ENCODE data around the gene ZNF280D. TPM values are rescaled to one million over a fixed set of nuclear protein-coding genes. Genes with fewer than 3 reads are reported as not detected.
A peak's percentile ranks its signal among the peaks of the same experiment; 100 is the strongest.

ZNF280D gene
- total and polyA plus RNA-seq, 2 donors: 72.9 to 73.9 TPM

GRCh38 chr15:56699743-56700142, 33.6 kb downstream of the ZNF280D start:
- Histone ChIP-seq H3K27ac (ENCODE audit: low read depth in 1 of 2, low read length in 1 of 2) (no peak overlapping the region), H3K4me1 (ENCODE audit: control insufficient read depth in 2 of 2, insufficient read depth in 2 of 2, low read length in 2 of 2) (no peaks in the 10 kb centered on the region), H3K9me3 (ENCODE audit: control insufficient read depth in 2 of 2, insufficient read depth in 1 of 2, low read length in 1 of 2) (no peaks in the 10 kb centered on the region), H3K27me3 (ENCODE audit: control insufficient read depth in 2 of 2, insufficient read depth in 1 of 2, low read length in 1 of 2) (no peaks in the 10 kb centered on the region), H3K4me3 (ENCODE audit: low read length in 2 of 2) (no peak overlapping the region), H3K36me3 (ENCODE audit: control insufficient read depth in 2 of 2, insufficient read depth in 2 of 2, low read length in 1 of 2) (peaks cover 11 to 71% of the 10 kb centered on the region in 2 donors)
- DNase-seq (ENCODE audit: low read depth in 6 of 9, low spot score in 9 of 9): no peak
- 90% methylated on average over 1 of the region's 1 CpG for WGBS

DNA sequence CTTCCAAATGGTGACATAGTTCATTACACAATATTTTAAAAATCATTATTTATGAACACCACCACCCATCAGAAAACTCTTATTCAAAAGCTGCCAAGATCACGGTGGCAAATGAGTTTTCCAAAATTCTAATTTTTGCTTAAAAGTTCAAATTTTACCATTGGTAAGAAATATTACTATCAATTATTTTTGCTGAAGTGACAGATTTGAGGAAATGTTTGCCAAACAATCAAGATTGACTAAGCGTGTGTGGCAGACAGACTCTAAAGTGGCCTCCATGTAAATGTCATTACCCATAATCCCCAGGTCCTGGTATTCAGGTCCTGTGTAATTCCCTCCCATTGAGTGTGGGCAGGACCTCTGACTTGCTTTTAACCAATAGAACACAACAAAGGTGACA, 35.0 kb downstream of the ZNF280D start:
- H3K36me3 ChIP-seq (ENCODE audit: control insufficient read depth in 2 of 2, insufficient read depth in 2 of 2, low read length in 1 of 2): peaks cover 8 to 63% of the 10 kb centered on the region in 2 donors
- H3K27me3 ChIP-seq (ENCODE audit: control insufficient read depth in 2 of 2, insufficient read depth in 1 of 2, low read length in 1 of 2): no peaks in the 10 kb centered on the region
- WGBS: over 99% methylated on average over 2 of the region's 2 CpGs
- no peaks in the 10 kb centered on the region for H3K9me3 ChIP-seq (ENCODE audit: control insufficient read depth in 2 of 2, insufficient read depth in 1 of 2, low read length in 1 of 2)
- DNase-seq (ENCODE audit: low read depth in 6 of 9, low spot score in 9 of 9): no peak
- H3K27ac ChIP-seq (ENCODE audit: low read depth in 1 of 2, low read length in 1 of 2): no peak overlapping the region
- H3K4me3 ChIP-seq (ENCODE audit: low read length in 2 of 2): no peak overlapping the region
- no peaks in the 10 kb centered on the region for H3K4me1 ChIP-seq (ENCODE audit: control insufficient read depth in 2 of 2, insufficient read depth in 2 of 2, low read length in 2 of 2)

DNA sequence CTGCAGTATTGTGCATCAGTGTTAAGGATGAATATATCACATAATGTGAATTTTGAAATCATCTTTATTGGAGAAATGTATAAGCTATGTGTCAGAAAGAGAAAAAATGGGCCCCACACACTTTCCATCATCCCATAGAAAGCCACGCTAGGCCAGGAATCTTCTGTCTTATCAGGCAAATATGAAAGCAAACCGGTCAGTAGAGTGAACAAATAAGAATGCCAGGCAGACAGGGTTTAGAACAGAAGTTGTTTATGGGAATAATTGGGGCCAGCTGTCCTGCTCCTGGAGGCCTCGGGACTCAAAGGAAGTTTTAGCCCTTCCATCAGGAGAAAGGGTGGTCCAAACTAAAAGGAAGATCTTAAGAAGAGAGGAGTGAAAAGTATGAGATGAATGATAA, 39.5 kb downstream of the ZNF280D start:
- 95% methylated on average over 3 of the region's 3 CpGs for WGBS
- no peaks in the 10 kb centered on the region for H3K4me1 ChIP-seq (ENCODE audit: control insufficient read depth in 2 of 2, insufficient read depth in 2 of 2, low read length in 2 of 2)

DNA sequence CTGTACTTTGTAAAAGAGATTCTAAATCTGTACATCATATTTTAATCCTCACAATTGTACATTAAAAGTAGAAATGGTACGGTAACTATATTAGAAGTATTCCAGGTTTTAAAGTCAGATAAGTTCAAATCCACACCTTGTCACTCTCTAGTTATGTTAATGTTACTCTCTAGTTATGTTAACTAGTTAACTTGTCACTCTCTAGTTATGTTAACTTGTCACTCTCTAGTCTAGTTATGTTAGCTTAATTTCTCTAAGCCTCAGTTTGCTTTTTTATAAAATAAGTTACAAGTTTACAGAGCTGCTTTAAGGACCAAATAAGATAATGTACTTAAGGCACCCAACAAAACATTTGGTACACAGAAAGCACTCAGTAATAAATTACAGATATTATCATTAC, 42.6 kb downstream of the ZNF280D start:
- Histone ChIP-seq H3K4me3 (ENCODE audit: low read length in 2 of 2) (no peak overlapping the region), H3K4me1 (ENCODE audit: control insufficient read depth in 2 of 2, insufficient read depth in 2 of 2, low read length in 2 of 2) (no peaks in the 10 kb centered on the region), H3K27ac (ENCODE audit: low read depth in 1 of 2, low read length in 1 of 2) (no peak overlapping the region), H3K9me3 (ENCODE audit: control insufficient read depth in 2 of 2, insufficient read depth in 1 of 2, low read length in 1 of 2) (no peaks in the 10 kb centered on the region), H3K27me3 (ENCODE audit: control insufficient read depth in 2 of 2, insufficient read depth in 1 of 2, low read length in 1 of 2) (no peaks in the 10 kb centered on the region), H3K36me3 (ENCODE audit: control insufficient read depth in 2 of 2, insufficient read depth in 2 of 2, low read length in 1 of 2) (peaks cover 0 to 22% of the 10 kb centered on the region in 2 donors)
- DNase-seq (ENCODE audit: low read depth in 6 of 9, low spot score in 9 of 9): no peak
- WGBS: 99% methylated on average over 1 of the region's 1 CpG

More for the DNA sequence above, 39.5 kb downstream of the ZNF280D start:
- no peaks in the 10 kb centered on the region for H3K9me3 ChIP-seq (ENCODE audit: control insufficient read depth in 2 of 2, insufficient read depth in 1 of 2, low read length in 1 of 2)
- H3K27ac ChIP-seq (ENCODE audit: low read depth in 1 of 2, low read length in 1 of 2): no peak overlapping the region
- H3K4me3 ChIP-seq (ENCODE audit: low read length in 2 of 2): no peak overlapping the region
- peaks cover 4 to 34% of the 10 kb centered on the region in 2 donors for H3K36me3 ChIP-seq (ENCODE audit: control insufficient read depth in 2 of 2, insufficient read depth in 2 of 2, low read length in 1 of 2)
- H3K27me3 ChIP-seq (ENCODE audit: control insufficient read depth in 2 of 2, insufficient read depth in 1 of 2, low read length in 1 of 2): no peaks in the 10 kb centered on the region
- DNase-seq (ENCODE audit: low read depth in 6 of 9, low spot score in 9 of 9): no peak

GRCh38 chr15:56683908-56684307, 49.4 kb downstream of the ZNF280D start:
- peak; percentile 56 to 91 (median 78) for DNase-seq (ENCODE audit: low read depth in 6 of 9, low spot score in 9 of 9)
- Histone ChIP-seq H3K4me1 (ENCODE audit: control insufficient read depth in 2 of 2, insufficient read depth in 2 of 2, low read length in 2 of 2) (peaks cover 6 to 17% of the 10 kb centered on the region in 2 donors), H3K27me3 (ENCODE audit: control insufficient read depth in 2 of 2, insufficient read depth in 1 of 2, low read length in 1 of 2) (no peaks in the 10 kb centered on the region), H3K27ac (ENCODE audit: low read depth in 1 of 2, low read length in 1 of 2) (peak overlapping the region; percentile 80 to 91), H3K36me3 (ENCODE audit: control insufficient read depth in 2 of 2, insufficient read depth in 2 of 2, low read length in 1 of 2) (peaks cover 4 to 12% of the 10 kb centered on the region in 2 donors), H3K4me3 (ENCODE audit: low read length in 2 of 2) (peak overlapping the region in 1 of 2 donors; percentile 30), H3K9me3 (ENCODE audit: control insufficient read depth in 2 of 2, insufficient read depth in 1 of 2, low read length in 1 of 2) (no peaks in the 10 kb centered on the region)
- WGBS: 11% methylated on average over 1 of the region's 1 CpG

GRCh38 chr15:56681113-56681512, 52.2 kb downstream of the ZNF280D start:
- H3K4me1 ChIP-seq (ENCODE audit: control insufficient read depth in 2 of 2, insufficient read depth in 2 of 2, low read length in 2 of 2): peaks cover 8 to 24% of the 10 kb centered on the region in 2 donors
- no peaks in the 10 kb centered on the region for H3K27me3 ChIP-seq (ENCODE audit: control insufficient read depth in 2 of 2, insufficient read depth in 1 of 2, low read length in 1 of 2)
- H3K9me3 ChIP-seq (ENCODE audit: control insufficient read depth in 2 of 2, insufficient read depth in 1 of 2, low read length in 1 of 2): no peaks in the 10 kb centered on the region
- peak in 1 of 9 donors; percentile 34 for DNase-seq (ENCODE audit: low read depth in 6 of 9, low spot score in 9 of 9)
- peaks cover 4 to 17% of the 10 kb centered on the region in 2 donors for H3K36me3 ChIP-seq (ENCODE audit: control insufficient read depth in 2 of 2, insufficient read depth in 2 of 2, low read length in 1 of 2)
- no peak overlapping the region for H3K4me3 ChIP-seq (ENCODE audit: low read length in 2 of 2)
- H3K27ac ChIP-seq (ENCODE audit: low read depth in 1 of 2, low read length in 1 of 2): peak overlapping the region in 1 of 2 donors; percentile 89

DNA sequence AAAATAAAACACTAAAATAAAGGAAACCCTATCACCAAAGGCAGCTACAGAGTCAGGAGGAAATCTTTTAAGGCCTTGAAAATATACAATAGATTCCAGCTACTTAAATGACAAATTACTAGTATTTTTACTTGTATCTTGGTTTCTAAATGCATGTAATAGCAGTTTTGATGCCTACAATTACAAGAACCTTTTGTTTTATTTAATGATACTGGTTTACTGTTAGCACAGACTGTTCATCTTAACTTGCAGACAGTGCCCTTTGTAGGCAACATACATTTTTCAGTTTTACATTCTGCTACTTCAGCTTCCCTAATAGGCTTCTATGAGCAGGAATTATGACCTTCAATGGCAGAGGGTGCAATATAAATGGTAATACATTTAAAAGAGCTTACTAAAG, 54.1 kb downstream of the ZNF280D start:
- Histone ChIP-seq H3K27me3 (ENCODE audit: control insufficient read depth in 2 of 2, insufficient read depth in 1 of 2, low read length in 1 of 2) (no peaks in the 10 kb centered on the region), H3K36me3 (ENCODE audit: control insufficient read depth in 2 of 2, insufficient read depth in 2 of 2, low read length in 1 of 2) (peaks cover 4 to 31% of the 10 kb centered on the region in 2 donors), H3K4me1 (ENCODE audit: control insufficient read depth in 2 of 2, insufficient read depth in 2 of 2, low read length in 2 of 2) (peaks cover 7 to 24% of the 10 kb centered on the region in 2 donors), H3K27ac (ENCODE audit: low read depth in 1 of 2, low read length in 1 of 2) (peak overlapping the region in 1 of 2 donors; percentile 89), H3K4me3 (ENCODE audit: low read length in 2 of 2) (no peak overlapping the region), H3K9me3 (ENCODE audit: control insufficient read depth in 2 of 2, insufficient read depth in 1 of 2, low read length in 1 of 2) (no peaks in the 10 kb centered on the region)
- DNase-seq (ENCODE audit: low read depth in 6 of 9, low spot score in 9 of 9): peak in 1 of 9 donors; percentile 57

DNA sequence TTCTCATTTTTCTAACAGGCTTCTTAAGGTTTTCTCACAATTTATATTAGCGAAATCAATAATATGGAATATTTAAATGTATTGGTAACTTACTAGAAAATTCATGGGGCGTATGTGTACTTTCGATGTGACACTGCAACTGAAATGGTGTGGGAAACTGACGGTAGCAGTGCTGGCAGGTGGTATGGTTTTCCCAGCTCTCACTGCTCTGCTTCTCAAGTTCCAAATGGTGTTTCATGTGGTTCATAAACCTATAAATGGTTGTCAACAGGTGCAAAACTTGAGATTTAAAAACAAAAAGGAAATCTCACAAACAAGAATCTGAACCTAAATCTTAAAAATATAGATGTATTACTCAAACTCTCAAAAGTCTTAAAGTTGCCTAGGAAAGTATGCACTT, 54.7 kb downstream of the ZNF280D start:
- DNase-seq (ENCODE audit: low read depth in 6 of 9, low spot score in 9 of 9): peak; percentile 63 to 94 (median 85)
- H3K27me3 ChIP-seq (ENCODE audit: control insufficient read depth in 2 of 2, insufficient read depth in 1 of 2, low read length in 1 of 2): no peaks in the 10 kb centered on the region
- H3K36me3 ChIP-seq (ENCODE audit: control insufficient read depth in 2 of 2, insufficient read depth in 2 of 2, low read length in 1 of 2): peaks cover 6 to 37% of the 10 kb centered on the region in 2 donors
- H3K9me3 ChIP-seq (ENCODE audit: control insufficient read depth in 2 of 2, insufficient read depth in 1 of 2, low read length in 1 of 2): no peaks in the 10 kb centered on the region
- peaks cover 3 to 17% of the 10 kb centered on the region in 2 donors for H3K4me1 ChIP-seq (ENCODE audit: control insufficient read depth in 2 of 2, insufficient read depth in 2 of 2, low read length in 2 of 2)
- H3K27ac ChIP-seq (ENCODE audit: low read depth in 1 of 2, low read length in 1 of 2): peak overlapping the region; percentile 49 to 89
- WGBS: 13% methylated on average over 4 of the region's 4 CpGs
- H3K4me3 ChIP-seq (ENCODE audit: low read length in 2 of 2): peak overlapping the region in 1 of 2 donors; percentile 34

GRCh38 chr15:56677271-56677670, 56.0 kb downstream of the ZNF280D start:
- no peak for DNase-seq (ENCODE audit: low read depth in 6 of 9, low spot score in 9 of 9)
- WGBS: 96% methylated on average over 1 of the region's 1 CpG
- Histone ChIP-seq H3K27ac (ENCODE audit: low read depth in 1 of 2, low read length in 1 of 2) (peak overlapping the region in 1 of 2 donors; percentile 38), H3K9me3 (ENCODE audit: control insufficient read depth in 2 of 2, insufficient read depth in 1 of 2, low read length in 1 of 2) (no peaks in the 10 kb centered on the region), H3K36me3 (ENCODE audit: control insufficient read depth in 2 of 2, insufficient read depth in 2 of 2, low read length in 1 of 2) (peaks cover 7 to 47% of the 10 kb centered on the region in 2 donors), H3K4me3 (ENCODE audit: low read length in 2 of 2) (no peak overlapping the region), H3K4me1 (ENCODE audit: control insufficient read depth in 2 of 2, insufficient read depth in 2 of 2, low read length in 2 of 2) (peaks cover 2 to 13% of the 10 kb centered on the region in 2 donors), H3K27me3 (ENCODE audit: control insufficient read depth in 2 of 2, insufficient read depth in 1 of 2, low read length in 1 of 2) (no peaks in the 10 kb centered on the region)

Measured in thymus (tissue), 11 donors.